Activated naive CD8-positive, alpha-beta T cell treated with anti-CD3 and anti-CD28 coated beads, Interleukin-2, amount 50 U/mL, for 24 hours (primary cell): ENCODE results near the gene CPT1B.
A peak's percentile ranks its signal among the peaks of the same experiment; 100 is the strongest.

Experiments used
- ATAC-seq: fragments of 150-1000 bp; cut with Tn5 transposase; one replicate; pipeline ENCODE4 v1.10.0; 2021
- DNase-seq: peaks from one replicate; pipeline ENCODE4 v3.0.0; 2021
- H3K27ac Mint-ChIP-seq: one replicate; pipeline ENCODE4 v1.8.0; 2021; ENCODE audit warnings: mild to moderate bottlenecking, mixed read lengths
- H3K27me3 Mint-ChIP-seq: one replicate; pipeline ENCODE4 v1.8.0; 2021; ENCODE audit warnings: mixed read lengths
- H3K36me3 Mint-ChIP-seq: one replicate; pipeline ENCODE4 v1.8.0; 2021; ENCODE audit warnings: low read depth, mixed read lengths
- H3K4me1 Mint-ChIP-seq: one replicate; pipeline ENCODE4 v1.8.0; 2021; ENCODE audit warnings: mixed read lengths
- H3K4me3 Mint-ChIP-seq: one replicate; pipeline ENCODE4 v1.8.0; 2021; ENCODE audit warnings: mild to moderate bottlenecking, moderate library complexity, mixed read lengths
- H3K9me3 Mint-ChIP-seq: one replicate; pipeline ENCODE4 v1.8.0; 2021; ENCODE audit warnings: mixed read lengths

Gene CPT1B

GRCh38 chr22:50560034-50560433, 18.2 kb downstream of the CPT1B start:
- no peak for ATAC-seq
- H3K9me3 Mint-ChIP-seq = no peaks in the 10 kb centered on the region
- DNase-seq = no peak
- H3K27ac Mint-ChIP-seq = no peak overlapping the region
- no peaks in the 10 kb centered on the region for H3K36me3 Mint-ChIP-seq
- H3K4me3 Mint-ChIP-seq = no peak overlapping the region
- peaks cover 17% of the 10 kb centered on the region for H3K4me1 Mint-ChIP-seq
- peaks cover 2% of the 10 kb centered on the region for H3K27me3 Mint-ChIP-seq

DNA sequence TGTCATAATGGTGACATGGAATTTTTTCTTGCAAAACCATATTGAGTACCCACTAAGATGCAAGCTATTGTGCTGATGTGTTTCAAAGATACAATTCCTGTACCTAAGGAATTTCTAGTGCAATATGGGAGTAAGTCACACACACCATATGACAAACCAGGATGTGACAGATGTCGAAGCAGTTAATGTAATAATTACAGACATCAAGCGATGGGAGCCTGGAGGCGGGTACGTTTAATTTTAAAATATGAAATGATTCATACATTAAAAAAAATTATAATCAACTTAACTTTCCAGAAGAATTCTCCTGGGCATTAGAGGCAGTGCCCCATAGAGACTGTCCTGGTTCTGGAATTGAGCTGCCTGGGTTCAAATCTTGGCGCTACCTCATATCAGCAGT, 21.5 kb downstream of the CPT1B start:
- no peak for ATAC-seq
- H3K4me3 Mint-ChIP-seq = no peak overlapping the region
- peaks cover 7% of the 10 kb centered on the region for H3K4me1 Mint-ChIP-seq
- no peak for DNase-seq
- no peaks in the 10 kb centered on the region for H3K9me3 Mint-ChIP-seq
- H3K27me3 Mint-ChIP-seq = peaks cover 2% of the 10 kb centered on the region
- no peak overlapping the region for H3K27ac Mint-ChIP-seq
- no peaks in the 10 kb centered on the region for H3K36me3 Mint-ChIP-seq

DNA sequence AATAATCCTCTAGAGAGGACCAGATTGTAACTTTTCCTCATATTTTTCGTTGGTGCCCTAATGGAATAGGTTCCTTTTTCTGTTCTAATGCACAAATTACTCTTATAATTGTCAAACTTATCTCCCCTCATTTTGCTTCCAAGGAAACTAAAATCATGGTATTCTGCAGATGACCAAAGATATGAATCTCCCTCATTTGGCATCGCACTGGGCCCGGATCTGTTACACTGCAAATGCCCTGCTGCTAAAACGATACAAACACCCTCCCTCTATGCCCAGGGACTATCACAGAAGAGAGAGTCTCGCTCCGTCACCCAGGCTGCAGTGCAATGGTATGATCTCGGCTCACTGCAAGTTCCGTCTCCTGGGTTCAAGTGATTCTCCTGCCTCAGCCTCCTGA, 24.9 kb downstream of the CPT1B start:
- ATAC-seq (no peak), DNase-seq (no peak)
- Mint-ChIP-seq H3K27ac (no peak overlapping the region), H3K9me3 (no peaks in the 10 kb centered on the region), H3K27me3 (no peaks in the 10 kb centered on the region), H3K4me3 (no peak overlapping the region), H3K4me1 (peaks cover 14% of the 10 kb centered on the region), H3K36me3 (no peaks in the 10 kb centered on the region)

- no peaks in the 10 kb centered on the region for H3K27me3 Mint-ChIP-seq
- DNase-seq = no peak
- no peak overlapping the region for H3K4me3 Mint-ChIP-seq
- ATAC-seq = no peak
- no peaks in the 10 kb centered on the region for H3K36me3 Mint-ChIP-seq
- no peaks in the 10 kb centered on the region for H3K9me3 Mint-ChIP-seq
- H3K27ac Mint-ChIP-seq = no peak overlapping the region
- H3K4me1 Mint-ChIP-seq = peaks cover 18% of the 10 kb centered on the region
Observed at GRCh38 chr22:50551160-50551752, 27.0 kb downstream of the CPT1B start.

GRCh38 chr22:50550395-50550794, 27.8 kb downstream of the CPT1B start:
- Mint-ChIP-seq H3K36me3 (no peaks in the 10 kb centered on the region), H3K4me3 (peak overlapping the region; percentile 70), H3K4me1 (peaks cover 27% of the 10 kb centered on the region), H3K27me3 (no peaks in the 10 kb centered on the region), H3K9me3 (no peaks in the 10 kb centered on the region), H3K27ac (peak overlapping the region; percentile 71)
- ATAC-seq (no peak), DNase-seq (no peak)

- ATAC-seq (peak; percentile 3), DNase-seq (no peak)
- peak overlapping the region; percentile 71 for H3K27ac Mint-ChIP-seq
- no peaks in the 10 kb centered on the region for H3K9me3 Mint-ChIP-seq
- H3K4me1 Mint-ChIP-seq = peaks cover 39% of the 10 kb centered on the region
- H3K27me3 Mint-ChIP-seq = no peaks in the 10 kb centered on the region
- no peaks in the 10 kb centered on the region for H3K36me3 Mint-ChIP-seq
- peak overlapping the region; percentile 77 for H3K4me3 Mint-ChIP-seq
Observed at GRCh38 chr22:50548921-50549790, 29.1 kb downstream of the CPT1B start.

- H3K4me1 Mint-ChIP-seq = peaks cover 43% of the 10 kb centered on the region
- no peaks in the 10 kb centered on the region for H3K36me3 Mint-ChIP-seq
- peak overlapping the region; percentile 70 for H3K27ac Mint-ChIP-seq
- ATAC-seq (peak; percentile 18), DNase-seq (peak; percentile 69)
- H3K9me3 Mint-ChIP-seq = no peaks in the 10 kb centered on the region
- no peaks in the 10 kb centered on the region for H3K27me3 Mint-ChIP-seq
- H3K4me3 Mint-ChIP-seq = peak overlapping the region; percentile 70
Observed at GRCh38 chr22:50548040-50548920, 29.9 kb downstream of the CPT1B start.

- Mint-ChIP-seq H3K4me1 (peaks cover 46% of the 10 kb centered on the region), H3K27ac (no peak overlapping the region), H3K9me3 (peaks cover 3% of the 10 kb centered on the region), H3K4me3 (no peak overlapping the region), H3K36me3 (peaks cover 3% of the 10 kb centered on the region), H3K27me3 (no peaks in the 10 kb centered on the region)
- no peak for ATAC-seq
- DNase-seq = no peak
Observed at GRCh38 chr22:50547263-50547985, 30.8 kb downstream of the CPT1B start.

DNA sequence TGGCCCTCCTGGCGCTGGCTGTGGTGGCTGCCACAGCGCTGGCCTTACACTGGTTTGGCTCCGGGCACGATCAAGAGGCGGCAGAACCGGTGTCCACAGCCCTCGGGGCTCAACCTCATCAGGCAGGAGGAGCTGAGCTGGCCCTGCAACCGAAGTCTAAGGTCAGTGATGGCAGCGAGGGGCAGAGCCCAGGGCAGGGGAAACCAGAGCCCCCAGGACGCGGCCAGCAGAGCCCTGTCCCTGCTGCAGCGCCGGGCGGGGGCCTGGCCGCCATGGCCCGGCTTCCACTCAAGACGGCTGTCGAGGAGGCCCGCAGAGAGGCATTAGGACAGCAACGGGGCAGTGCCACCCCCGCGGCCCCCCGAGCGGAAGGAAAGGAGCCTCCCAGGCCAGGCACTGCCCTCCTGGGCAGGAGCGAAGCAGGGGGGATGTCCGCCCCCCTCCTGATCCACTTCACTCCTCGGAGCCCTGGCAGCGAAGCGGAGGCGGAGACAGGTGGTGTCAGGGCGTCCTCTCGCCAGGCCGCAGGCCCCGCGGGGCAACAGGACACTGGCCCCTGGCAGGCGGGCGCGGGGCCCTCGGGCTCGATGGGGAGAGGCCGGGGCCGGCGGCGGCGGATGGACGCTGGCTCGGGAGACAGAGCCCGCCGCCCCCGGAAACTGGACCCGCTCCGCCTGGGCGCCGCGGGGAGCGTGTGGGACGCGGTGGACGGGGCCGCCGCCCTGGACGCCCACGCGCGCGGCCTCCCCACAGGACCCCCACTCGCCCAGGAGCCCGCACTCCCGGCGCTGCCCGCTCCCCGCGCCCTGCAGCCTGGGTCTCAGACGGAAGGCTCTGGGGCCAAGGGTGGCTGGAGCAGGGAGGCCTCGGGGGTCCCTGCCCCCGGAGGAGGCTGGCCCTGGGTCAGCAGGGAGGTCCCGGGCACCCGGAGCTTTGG, 31.6 kb downstream of the CPT1B start:
- Mint-ChIP-seq H3K4me3 (peak overlapping the region; percentile 36), H3K9me3 (peaks cover 6% of the 10 kb centered on the region), H3K27ac (no peak overlapping the region), H3K36me3 (peaks cover 7% of the 10 kb centered on the region), H3K4me1 (peaks cover 54% of the 10 kb centered on the region), H3K27me3 (no peaks in the 10 kb centered on the region)
- ATAC-seq (no peak), DNase-seq (no peak)

GRCh38 chr22:50545522-50546325, 32.5 kb downstream of the CPT1B start, which contains the start of gene KLHDC7B:
KLHDC7B (plus strand) TSS chr22:50545899; CDS start chr22:50546244, 345 bp downstream.
- Mint-ChIP-seq H3K4me1 (peaks cover 61% of the 10 kb centered on the region), H3K27me3 (no peaks in the 10 kb centered on the region), H3K9me3 (peaks cover 6% of the 10 kb centered on the region), H3K36me3 (peaks cover 8% of the 10 kb centered on the region), H3K27ac (peak within 1 kb of the TSS; percentile 73), H3K4me3 (peak within 1 kb of the TSS; percentile 55)
- ATAC-seq = peak; percentile 15
- no peak for DNase-seq

- no peak for DNase-seq
- H3K27ac Mint-ChIP-seq = peak overlapping the region; percentile 73
- peaks cover 8% of the 10 kb centered on the region for H3K36me3 Mint-ChIP-seq
- no peaks in the 10 kb centered on the region for H3K27me3 Mint-ChIP-seq
- peaks cover 61% of the 10 kb centered on the region for H3K4me1 Mint-ChIP-seq
- ATAC-seq = no peak
- H3K9me3 Mint-ChIP-seq = peaks cover 6% of the 10 kb centered on the region
- H3K4me3 Mint-ChIP-seq = peak overlapping the region; percentile 55
Observed at GRCh38 chr22:50544746-50545253, 33.4 kb downstream of the CPT1B start.

DNA sequence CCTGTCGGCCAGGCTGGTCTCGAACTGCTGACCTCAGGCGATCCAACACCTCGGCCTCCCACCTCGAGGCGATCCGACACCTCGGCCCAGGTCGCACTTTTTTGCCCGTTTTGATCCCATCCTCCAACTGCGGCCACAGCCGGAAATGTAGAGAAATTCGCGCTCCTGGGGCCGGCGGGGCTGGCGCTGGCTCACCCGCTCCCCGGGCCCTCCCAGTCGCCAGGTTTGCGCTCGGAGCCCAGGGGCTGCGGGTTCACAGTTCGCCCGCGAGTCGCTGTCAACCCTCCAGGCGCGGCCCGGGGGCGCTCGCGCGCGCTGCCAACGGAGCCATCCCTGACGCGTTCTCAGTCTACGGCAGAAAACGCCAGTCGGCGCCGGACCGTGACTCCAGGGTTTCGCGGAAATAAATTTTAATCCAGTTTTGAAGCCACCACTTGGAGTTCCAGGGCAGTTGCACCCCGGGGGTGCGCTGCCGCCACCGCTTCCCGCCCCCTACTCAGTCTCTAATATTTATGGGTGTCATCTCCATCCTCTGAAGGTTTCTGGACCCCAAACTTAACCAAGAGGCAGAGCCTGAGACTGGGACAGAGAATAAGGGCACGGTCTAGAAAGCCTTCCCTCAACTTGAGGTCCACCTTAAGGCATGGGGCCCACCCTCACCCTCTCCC, 34.0 kb downstream of the CPT1B start:
- peaks cover 64% of the 10 kb centered on the region for H3K4me1 Mint-ChIP-seq
- peak; percentile 89 for DNase-seq
- peak overlapping the region; percentile 73 for H3K27ac Mint-ChIP-seq
- peaks cover 6% of the 10 kb centered on the region for H3K9me3 Mint-ChIP-seq
- peak overlapping the region; percentile 55 for H3K4me3 Mint-ChIP-seq
- H3K36me3 Mint-ChIP-seq = peaks cover 8% of the 10 kb centered on the region
- no peaks in the 10 kb centered on the region for H3K27me3 Mint-ChIP-seq
- peak; percentile 65 for ATAC-seq
